Uterus (tissue), 2 donors: ENCODE results near the gene MYO9A.

Experiments used
- POLR2A ChIP-seq, 2 donors: fragments of 450-650 bp; IDR thresholded peaks; one replicate each; pipeline ENCODE4 v1.6.1; 2016; ENCODE audit warnings: antibody characterized with exemption in 2 of 2, mild to moderate bottlenecking in 1 of 2, moderate library complexity in 1 of 2
- TF ChIP-seq, protein P1 (sequence below), 4 experiments: fragments of 200-600 bp in 2 of 4; fragments of 450-650 bp in 2 of 4; sonication (generic) in 2 of 4; IDR thresholded peaks; one replicate each; pipeline ENCODE4 v1.5.1; 2016 to 2019; ENCODE audit warnings: antibody characterized with exemption in 4 of 4, mild to moderate bottlenecking in 2 of 4, moderate library complexity in 1 of 4

DNA sequence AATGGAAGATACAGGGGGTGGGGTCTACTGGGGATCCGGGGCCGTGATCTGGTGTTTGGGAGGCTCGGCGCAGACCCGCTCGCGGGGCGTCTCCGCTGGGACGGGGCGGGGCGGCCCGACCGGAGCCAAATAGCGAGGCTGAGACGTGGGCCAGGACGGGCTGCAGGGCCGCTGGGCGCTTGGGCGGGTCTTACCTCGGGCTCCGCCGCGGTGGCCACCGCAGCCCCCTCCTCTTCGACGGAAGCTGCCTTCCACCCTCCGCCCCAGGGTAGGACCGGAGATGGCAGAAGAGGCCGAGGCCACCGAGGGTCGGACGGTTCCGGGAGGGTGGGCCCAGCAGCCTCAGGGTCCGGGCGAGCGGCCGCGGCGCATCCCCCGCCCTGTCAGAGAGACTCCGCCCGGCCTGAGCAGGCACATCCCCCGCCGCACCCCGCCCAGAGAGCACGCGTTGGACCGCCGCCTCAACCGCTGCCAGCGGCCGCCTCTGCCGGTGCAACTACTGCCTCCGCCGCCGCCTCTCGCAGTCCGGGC is 399 bp downstream of the MYO9A start:
- TF ChIP-seq, protein P1, sequence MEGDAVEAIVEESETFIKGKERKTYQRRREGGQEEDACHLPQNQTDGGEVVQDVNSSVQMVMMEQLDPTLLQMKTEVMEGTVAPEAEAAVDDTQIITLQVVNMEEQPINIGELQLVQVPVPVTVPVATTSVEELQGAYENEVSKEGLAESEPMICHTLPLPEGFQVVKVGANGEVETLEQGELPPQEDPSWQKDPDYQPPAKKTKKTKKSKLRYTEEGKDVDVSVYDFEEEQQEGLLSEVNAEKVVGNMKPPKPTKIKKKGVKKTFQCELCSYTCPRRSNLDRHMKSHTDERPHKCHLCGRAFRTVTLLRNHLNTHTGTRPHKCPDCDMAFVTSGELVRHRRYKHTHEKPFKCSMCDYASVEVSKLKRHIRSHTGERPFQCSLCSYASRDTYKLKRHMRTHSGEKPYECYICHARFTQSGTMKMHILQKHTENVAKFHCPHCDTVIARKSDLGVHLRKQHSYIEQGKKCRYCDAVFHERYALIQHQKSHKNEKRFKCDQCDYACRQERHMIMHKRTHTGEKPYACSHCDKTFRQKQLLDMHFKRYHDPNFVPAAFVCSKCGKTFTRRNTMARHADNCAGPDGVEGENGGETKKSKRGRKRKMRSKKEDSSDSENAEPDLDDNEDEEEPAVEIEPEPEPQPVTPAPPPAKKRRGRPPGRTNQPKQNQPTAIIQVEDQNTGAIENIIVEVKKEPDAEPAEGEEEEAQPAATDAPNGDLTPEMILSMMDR (IDR thresholded peaks at IDR 0.05) = no peak
- no peak for TF ChIP-seq POLR2A (IDR thresholded peaks at IDR 0.05)
